Limb (tissue), 2 donors: ENCODE measurements around the gene INA.
"Not testable (repeated sequence)": the region's sequence is repeated elsewhere in the genome, so short reads cannot be mapped to it uniquely, and the experiment has no call there.

Experiments
- DNase-seq, 2 donors: peaks; one replicate each; pipeline ENCODE4 v3.0.0-alpha.2; 2016; ENCODE audit errors: extremely low spot score in 2 of 2

The INA gene

GRCh38 chr10:103276896-103277712, at the start of gene INA:
INA (plus strand) TSS chr10:103277138; CDS start chr10:103277212, 74 bp downstream.
- peak; percentile 8 to 84 for DNase-seq

GRCh38 chr10:103227416-103227815, 49.5 kb upstream of the INA start:
- DNase-seq, result no peak

- DNase-seq, result no peak
These were observed 45.8 kb upstream of the INA start for GRCh38 chr10:103231047-103231551.

GRCh38 chr10:103232131-103232673, 44.7 kb upstream of the INA start:
- DNase-seq, result no peak

GRCh38 chr10:103232772-103233488, 44.0 kb upstream of the INA start:
- no peak for DNase-seq

GRCh38 chr10:103235775-103236174, 41.2 kb upstream of the INA start:
- DNase-seq, result no peak

GRCh38 chr10:103238506-103239252, 38.3 kb upstream of the INA start:
- DNase-seq, result peak in 1 of 2 donors; percentile 26

- DNase-seq, result no peak
These were observed 35.5 kb upstream of the INA start for GRCh38 chr10:103241262-103242011.

- peak; percentile 64 to 72 for DNase-seq
These were observed 32.2 kb upstream of the INA start for GRCh38 chr10:103244666-103245271.

GRCh38 chr10:103245587-103245986, 31.4 kb upstream of the INA start, which contains the start of gene RPEL1:
RPEL1 (plus strand) TSS chr10:103245887; CDS start chr10:103245997, 110 bp downstream.
- DNase-seq, result not testable (repeated sequence)

GRCh38 chr10:103246324-103246723, 30.6 kb upstream of the INA start:
- no peak for DNase-seq

- no peak for DNase-seq
These were observed 22.8 kb upstream of the INA start for GRCh38 chr10:103254113-103254512.

GRCh38 chr10:103254538-103255325, 22.2 kb upstream of the INA start:
- no peak for DNase-seq

GRCh38 chr10:103256613-103257012, 20.3 kb upstream of the INA start:
- DNase-seq, result no peak

- no peak for DNase-seq
These were observed 19.1 kb upstream of the INA start for GRCh38 chr10:103257812-103258211.

- not testable (repeated sequence) for DNase-seq
These were observed 18.0 kb upstream of the INA start for GRCh38 chr10:103258928-103259327.

- no peak for DNase-seq
These were observed 16.9 kb upstream of the INA start for GRCh38 chr10:103259989-103260388.

GRCh38 chr10:103262229-103262628, 14.7 kb upstream of the INA start:
- DNase-seq, result no peak

GRCh38 chr10:103265717-103266329, 11.1 kb upstream of the INA start:
- DNase-seq, result peak; percentile 54 to 81
